ENCODE measurements around the gene GOLGA8T. TPM values are rescaled to one million over a fixed set of nuclear protein-coding genes. Genes with fewer than 3 reads are reported as not detected.
"Not testable (repeated sequence)": the region's sequence is repeated elsewhere in the genome, so short reads cannot be mapped to it uniquely, and the experiment has no call there.

The GOLGA8T gene
- total RNA-seq, 6 experiments from 2014 or later, result 0.27 to 0.58 (median 0.29) TPM; not detected in 3

- not testable (repeated sequence) for ATAC-seq, H3K36me3 ChIP-seq
- WGBS (ENCODE audit: insufficient coverage, low coverage, low lambda C conversion rate, missing lambda C conversion rate), result 13% methylated on average over 1 of the region's 2 CpGs
Measured at GRCh38 chr15:30163759-30164158, 28.9 kb downstream of the GOLGA8T start.

GRCh38 chr15:30164257-30164656 is 29.4 kb downstream of the GOLGA8T start:
- DNase-seq; H3K4me1 ChIP-seq; intact Hi-C loops (cut with DNase I); H3K4me3 ChIP-seq; H3K36me3 ChIP-seq; H3K9me3 ChIP-seq; H3K27ac ChIP-seq; H3K27me3 ChIP-seq: not testable (repeated sequence)
- peak in 2 of 4 donors; percentile 20 to 25 for ATAC-seq
- WGBS (ENCODE audit: insufficient coverage, low coverage, low lambda C conversion rate, missing lambda C conversion rate), result 0% methylated on average over 1 of the region's 7 CpGs

More at GRCh38 chr15:30163759-30164158, 28.9 kb downstream of the GOLGA8T start:
- H3K27ac ChIP-seq; H3K4me1 ChIP-seq; H3K27me3 ChIP-seq; DNase-seq; H3K9me3 ChIP-seq; intact Hi-C loops (cut with DNase I); H3K4me3 ChIP-seq: not testable (repeated sequence)

DNA sequence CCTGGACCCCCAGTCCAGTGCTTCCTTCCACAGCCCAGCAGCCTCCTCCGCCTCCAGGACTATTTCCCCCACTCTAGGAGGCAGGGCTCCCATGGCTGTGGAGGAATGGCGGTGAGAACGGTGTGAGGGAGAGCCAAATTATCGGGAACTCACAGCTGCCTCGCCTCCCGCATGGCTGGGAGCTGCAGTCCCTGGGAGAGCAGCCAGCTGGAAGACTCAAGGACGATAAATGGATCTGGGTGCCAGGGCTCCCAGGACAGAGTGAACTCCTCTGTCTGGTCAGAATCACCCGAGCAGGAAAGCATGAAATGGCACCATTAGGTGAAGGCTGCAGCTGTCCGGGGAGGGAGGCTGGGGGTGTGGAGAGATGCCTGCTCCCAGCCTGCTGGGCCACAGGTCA is 32.6 kb downstream of the GOLGA8T start:
- H3K27ac ChIP-seq; H3K4me1 ChIP-seq; H3K36me3 ChIP-seq; H3K27me3 ChIP-seq; H3K9me3 ChIP-seq; H3K4me3 ChIP-seq; DNase-seq; intact Hi-C loops (cut with DNase I): not testable (repeated sequence)
- WGBS (ENCODE audit: insufficient coverage, low coverage, low lambda C conversion rate, missing lambda C conversion rate), result no CpG with 5 or more reads among the region's 9 CpGs
- ATAC-seq, result peak in 1 of 4 donors; percentile 22

- ATAC-seq, result not testable (repeated sequence)
- WGBS (ENCODE audit: insufficient coverage, low coverage, low lambda C conversion rate, missing lambda C conversion rate), result no CpG with 5 or more reads among the region's 2 CpGs
Measured at GRCh38 chr15:30167886-30168285, 33.0 kb downstream of the GOLGA8T start.

GRCh38 chr15:30171452-30171851 is 36.6 kb downstream of the GOLGA8T start:
- H3K27me3 ChIP-seq; ATAC-seq; DNase-seq; H3K4me1 ChIP-seq; H3K36me3 ChIP-seq; H3K27ac ChIP-seq; intact Hi-C loops (cut with DNase I); H3K9me3 ChIP-seq; H3K4me3 ChIP-seq: not testable (repeated sequence)
- WGBS (ENCODE audit: insufficient coverage, low coverage, low lambda C conversion rate, missing lambda C conversion rate), result no CpG with 5 or more reads among the region's 7 CpGs

More at GRCh38 chr15:30167886-30168285, 33.0 kb downstream of the GOLGA8T start:
- intact Hi-C loops (cut with DNase I); H3K4me1 ChIP-seq; H3K36me3 ChIP-seq; H3K9me3 ChIP-seq; H3K4me3 ChIP-seq; H3K27me3 ChIP-seq; DNase-seq; H3K27ac ChIP-seq: not testable (repeated sequence)

DNA sequence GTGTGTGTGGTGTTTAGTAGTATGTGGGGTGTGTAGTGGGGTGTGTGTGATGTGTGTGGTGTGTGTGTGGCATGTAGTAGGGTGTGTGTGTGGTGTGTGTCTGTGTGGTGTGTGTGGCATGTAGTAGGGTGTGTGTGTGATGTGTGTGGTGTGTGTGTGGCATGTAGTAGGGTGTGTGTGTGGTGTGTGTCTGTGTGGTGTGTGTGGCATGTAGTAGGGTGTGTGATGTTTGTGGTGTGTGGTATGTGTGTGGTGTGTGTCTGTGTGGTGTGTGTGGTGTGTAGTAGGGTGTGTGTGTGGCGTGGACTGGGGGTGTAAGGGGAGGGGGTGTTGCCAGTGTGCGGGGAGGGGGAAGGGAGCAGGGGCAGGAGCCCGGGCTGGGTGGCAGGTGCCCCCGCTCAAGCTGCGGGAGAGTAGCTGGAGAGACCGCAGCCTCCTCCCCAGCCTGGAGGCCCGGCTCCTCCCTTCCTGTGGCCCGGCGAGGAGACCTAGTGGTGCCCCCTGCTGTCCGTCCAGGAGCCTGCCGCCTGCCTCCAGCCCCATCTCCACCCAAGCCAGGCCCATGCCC is 38.3 kb downstream of the GOLGA8T start:
- intact Hi-C loops (cut with DNase I); H3K27me3 ChIP-seq; H3K27ac ChIP-seq; H3K4me3 ChIP-seq; H3K36me3 ChIP-seq; H3K4me1 ChIP-seq; H3K9me3 ChIP-seq: not testable (repeated sequence)
- DNase-seq (peak in 2 of 3 donors; percentile 26 to 57), ATAC-seq (peak; percentile 52 to 75 (median 70))
- TF ChIP-seq CTCF (IDR thresholded peaks at IDR 0.05), result peak in 2 of 4 donors; percentile 12 to 18
- 25% methylated on average over 2 of the region's 11 CpGs for WGBS (ENCODE audit: insufficient coverage, low coverage, low lambda C conversion rate, missing lambda C conversion rate)

- H3K4me1 ChIP-seq; H3K27ac ChIP-seq; intact Hi-C loops (cut with DNase I); H3K27me3 ChIP-seq; H3K36me3 ChIP-seq; H3K4me3 ChIP-seq; DNase-seq; H3K9me3 ChIP-seq: not testable (repeated sequence)
- ATAC-seq, result peak in 1 of 4 donors; percentile 5
- WGBS (ENCODE audit: insufficient coverage, low coverage, low lambda C conversion rate, missing lambda C conversion rate), result no CpG with 5 or more reads among the region's 6 CpGs
Measured at GRCh38 chr15:30175291-30175690, 40.4 kb downstream of the GOLGA8T start.

- not testable (repeated sequence) for ATAC-seq, DNase-seq
- WGBS (ENCODE audit: insufficient coverage, low coverage, low lambda C conversion rate, missing lambda C conversion rate), result no CpG with 5 or more reads among the region's 3 CpGs
Measured at GRCh38 chr15:30176613-30177012, 41.8 kb downstream of the GOLGA8T start.

DNA sequence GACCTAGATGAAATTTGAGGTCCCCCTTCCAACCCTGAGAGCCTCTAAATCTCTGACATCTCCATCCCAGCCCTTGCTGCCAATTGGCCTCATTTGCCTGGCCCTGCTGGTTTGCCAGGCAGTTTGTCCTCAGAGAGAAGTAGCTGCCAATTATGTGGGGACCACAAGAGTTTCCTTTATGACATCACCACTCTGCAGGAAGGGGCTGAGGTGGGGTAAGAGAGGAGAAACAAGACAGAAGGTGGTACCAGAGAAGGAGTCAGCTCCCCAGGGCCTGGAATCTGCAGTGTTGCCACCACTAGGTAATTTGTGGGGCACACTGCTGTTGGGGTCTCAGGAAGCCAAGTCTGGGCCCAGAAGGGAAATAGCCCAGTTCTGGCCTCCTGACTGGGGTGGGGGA is 45.0 kb downstream of the GOLGA8T start:
- H3K27ac ChIP-seq; H3K9me3 ChIP-seq; DNase-seq; H3K27me3 ChIP-seq; intact Hi-C loops (cut with DNase I); H3K4me3 ChIP-seq; ATAC-seq; H3K36me3 ChIP-seq; H3K4me1 ChIP-seq: not testable (repeated sequence)

More at GRCh38 chr15:30176613-30177012, 41.8 kb downstream of the GOLGA8T start:
- H3K36me3 ChIP-seq; H3K9me3 ChIP-seq; H3K4me1 ChIP-seq; intact Hi-C loops (cut with DNase I); H3K27me3 ChIP-seq; H3K4me3 ChIP-seq; H3K27ac ChIP-seq: not testable (repeated sequence)

DNA sequence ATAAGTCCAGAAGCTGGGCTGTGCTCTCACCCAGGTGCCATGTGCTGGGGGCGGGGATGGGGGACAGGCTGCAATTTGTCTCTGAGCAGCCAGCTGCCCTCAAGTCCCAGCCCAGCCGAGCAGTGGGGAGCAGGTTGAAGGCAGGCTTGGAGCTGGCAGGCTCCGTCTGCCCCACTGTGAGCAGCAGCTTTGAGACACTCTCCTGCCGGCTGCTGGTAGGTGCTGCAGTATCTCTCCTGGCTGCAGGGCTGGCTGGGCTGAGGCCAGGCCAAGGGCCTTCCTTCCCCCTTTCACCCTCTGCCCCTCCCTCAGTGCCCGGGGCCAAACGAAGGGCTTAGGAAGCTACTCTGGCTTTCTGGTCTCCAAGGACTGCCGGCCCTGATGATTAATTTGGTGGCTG is 50.6 kb downstream of the GOLGA8T start:
- DNase-seq; H3K4me1 ChIP-seq; H3K9me3 ChIP-seq; H3K27ac ChIP-seq; H3K27me3 ChIP-seq; H3K36me3 ChIP-seq; intact Hi-C loops (cut with DNase I); H3K4me3 ChIP-seq: not testable (repeated sequence)
- peak in 1 of 4 donors; percentile 39 for ATAC-seq
- WGBS (ENCODE audit: insufficient coverage, low coverage, low lambda C conversion rate, missing lambda C conversion rate), result no CpG with 5 or more reads among the region's 7 CpGs

GRCh38 chr15:30187429-30187828 is 52.6 kb downstream of the GOLGA8T start:
- H3K9me3 ChIP-seq; H3K27ac ChIP-seq; H3K4me3 ChIP-seq; H3K4me1 ChIP-seq; intact Hi-C loops (cut with DNase I); H3K27me3 ChIP-seq; ATAC-seq; DNase-seq; H3K36me3 ChIP-seq: not testable (repeated sequence)
- WGBS (ENCODE audit: insufficient coverage, low coverage, low lambda C conversion rate, missing lambda C conversion rate), result 34% methylated on average over 2 of the region's 3 CpGs
